Raji (cell line): ENCODE measurements around the gene ACD.

Source experiments
- POLR2A ChIP-seq: IDR thresholded peaks from 2 replicates; pipeline ENCODE4 v1.6.1; 2011; ENCODE audit warnings: low read depth, low read length, control low read depth; ENCODE audit not compliant: insufficient read depth

The ACD gene

DNA sequence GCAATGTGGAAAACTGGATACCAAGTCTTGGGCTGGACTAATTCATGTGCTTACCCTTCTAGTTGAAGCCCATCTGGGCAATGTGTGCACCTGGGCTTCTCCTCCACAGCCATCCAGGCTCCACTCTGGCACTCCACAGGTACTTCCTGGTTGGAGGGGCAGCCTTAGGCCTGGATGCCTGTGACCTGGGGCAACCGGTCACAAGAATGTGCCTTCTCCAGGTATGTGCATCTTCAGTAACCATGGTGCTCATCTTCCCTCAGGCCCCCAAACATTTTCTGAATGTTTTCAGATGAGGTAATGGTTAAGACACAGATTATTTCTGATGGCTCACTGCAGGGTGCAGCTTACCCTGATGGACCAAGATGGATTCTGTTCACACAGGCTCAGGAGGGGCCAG, 17.7 kb upstream of the ACD start:
- TF ChIP-seq POLR2A, result no peak

DNA sequence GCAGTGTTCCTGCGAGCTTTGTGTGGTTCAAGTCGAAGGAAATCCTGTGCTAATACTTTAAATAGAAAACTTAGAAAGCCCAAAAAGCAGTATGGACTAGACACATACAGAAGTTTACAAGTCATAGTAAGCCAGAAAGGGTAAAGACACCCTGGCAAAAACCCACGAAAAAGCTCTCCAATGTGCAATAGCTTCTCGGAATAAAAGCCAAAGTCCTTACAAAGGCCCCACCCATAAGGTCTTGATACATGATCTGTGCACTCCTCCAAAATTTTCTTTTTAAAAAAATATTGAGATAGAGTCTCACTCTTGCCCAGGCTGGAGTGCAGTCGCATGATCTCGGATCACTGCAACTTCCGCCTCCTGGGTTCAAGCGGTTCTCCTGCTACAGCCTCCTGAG, 16.9 kb upstream of the ACD start:
- TF ChIP-seq POLR2A, result no peak

- no peak for TF ChIP-seq POLR2A
Measured at GRCh38 chr16:67676516-67676915, 16.5 kb upstream of the ACD start.

- no peak for TF ChIP-seq POLR2A
Measured at GRCh38 chr16:67675999-67676398, 15.9 kb upstream of the ACD start.

DNA sequence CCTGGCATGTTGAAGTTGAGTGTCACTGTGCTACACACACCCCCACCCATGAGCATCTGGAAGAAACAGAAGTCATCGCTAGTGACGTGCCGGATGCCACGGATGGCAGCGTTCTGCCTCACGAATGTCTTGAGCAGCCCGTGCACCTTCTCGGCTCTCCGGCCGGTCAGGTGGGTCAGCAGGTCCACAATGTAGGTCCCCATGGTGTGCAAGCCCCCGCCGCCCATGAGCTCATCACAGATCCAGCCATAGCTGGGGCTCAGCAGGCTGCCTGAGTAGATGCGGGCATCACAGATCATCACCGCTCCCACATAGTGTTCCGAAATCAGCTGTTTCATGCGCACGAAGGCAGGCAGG, 15.5 kb upstream of the ACD start:
- no peak for TF ChIP-seq POLR2A

DNA sequence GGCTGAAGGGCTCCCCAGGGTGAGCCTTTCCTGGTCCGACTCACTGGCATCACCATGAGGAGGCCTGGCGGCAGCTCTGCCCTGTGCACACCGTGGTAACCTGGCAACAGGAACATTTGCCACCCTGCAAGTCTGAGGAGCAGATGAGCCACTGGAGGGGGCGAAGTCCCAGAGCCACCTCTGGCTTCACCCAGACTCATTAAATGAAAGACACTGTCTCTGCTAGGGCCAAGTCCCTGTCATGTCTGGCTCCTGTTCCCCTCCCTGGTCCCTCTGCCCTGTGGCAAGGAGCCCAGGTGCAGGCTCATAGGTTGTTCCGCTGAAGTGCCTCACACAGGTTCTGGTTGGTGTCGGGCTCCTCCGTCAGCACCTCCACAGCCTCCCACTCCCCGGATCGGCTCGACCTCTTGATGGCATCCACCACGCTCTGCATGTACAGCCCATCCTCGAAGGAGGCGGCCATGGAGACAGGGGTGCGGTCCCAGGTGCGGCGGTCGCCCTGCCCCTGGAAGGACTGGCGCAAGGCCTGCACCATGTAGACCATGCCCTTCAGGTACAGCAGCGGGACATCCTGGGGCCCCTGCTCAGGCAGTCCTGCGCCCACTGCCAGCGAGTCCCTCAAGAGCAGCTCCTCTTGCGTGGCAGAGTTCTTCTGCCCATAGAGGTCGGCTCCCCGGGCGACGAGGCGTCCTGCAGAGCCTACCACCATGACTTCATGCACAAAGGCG, 15.0 kb upstream of the ACD start:
- TF ChIP-seq POLR2A, result no peak

GRCh38 chr16:67673712-67674580, 13.9 kb upstream of the ACD start:
- TF ChIP-seq POLR2A, result no peak

GRCh38 chr16:67672739-67673662, 12.9 kb upstream of the ACD start:
- TF ChIP-seq POLR2A, result no peak

DNA sequence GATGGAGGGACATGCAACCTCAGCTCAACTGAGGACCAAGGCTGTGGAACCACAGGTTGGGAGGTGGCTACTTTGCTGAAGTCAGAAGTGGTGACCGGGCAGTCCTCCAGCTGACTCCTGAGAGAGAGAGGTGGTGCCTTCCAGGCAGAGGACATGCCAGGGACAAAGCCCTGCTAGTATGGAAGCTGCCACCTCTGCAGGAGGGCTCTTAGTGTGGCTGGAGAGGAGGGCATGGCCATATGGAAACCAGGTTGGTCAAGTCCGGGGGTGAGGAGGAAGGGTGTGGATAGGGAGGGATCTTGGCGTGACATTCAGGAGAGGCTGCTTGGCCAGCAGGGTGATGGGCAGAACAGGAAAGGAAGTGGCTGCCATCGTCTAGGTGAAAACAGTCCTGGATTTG, 12.2 kb upstream of the ACD start:
- TF ChIP-seq POLR2A, result no peak

DNA sequence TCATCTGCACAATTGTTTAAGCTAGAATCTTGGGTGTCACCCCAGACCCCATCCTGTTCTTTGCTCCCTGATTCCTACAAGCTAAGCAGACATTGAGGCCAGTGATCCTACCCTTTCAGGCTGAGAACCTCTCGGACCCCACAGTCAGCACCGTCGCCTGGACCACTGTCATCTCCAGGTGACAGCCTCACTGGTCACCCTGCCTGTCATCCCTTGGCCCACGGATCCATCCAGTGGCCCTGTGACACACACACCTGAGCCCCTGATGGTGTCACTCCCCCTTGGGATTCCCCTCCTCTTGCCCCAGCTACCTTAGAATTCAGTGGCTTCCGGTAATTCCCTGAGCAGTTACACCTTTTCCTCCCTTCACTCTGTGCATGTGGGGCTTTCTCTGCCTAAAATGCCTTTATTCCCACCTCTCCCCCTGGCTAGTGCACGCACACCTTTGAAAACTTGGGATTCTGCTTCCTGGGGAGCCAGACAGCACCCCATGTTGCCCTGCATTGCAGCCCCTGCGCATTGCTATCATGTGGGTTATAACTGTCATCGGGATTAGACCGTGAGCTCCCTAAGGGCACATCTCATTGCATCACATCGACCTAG, 9.5 kb upstream of the ACD start:
- TF ChIP-seq POLR2A, result no peak

DNA sequence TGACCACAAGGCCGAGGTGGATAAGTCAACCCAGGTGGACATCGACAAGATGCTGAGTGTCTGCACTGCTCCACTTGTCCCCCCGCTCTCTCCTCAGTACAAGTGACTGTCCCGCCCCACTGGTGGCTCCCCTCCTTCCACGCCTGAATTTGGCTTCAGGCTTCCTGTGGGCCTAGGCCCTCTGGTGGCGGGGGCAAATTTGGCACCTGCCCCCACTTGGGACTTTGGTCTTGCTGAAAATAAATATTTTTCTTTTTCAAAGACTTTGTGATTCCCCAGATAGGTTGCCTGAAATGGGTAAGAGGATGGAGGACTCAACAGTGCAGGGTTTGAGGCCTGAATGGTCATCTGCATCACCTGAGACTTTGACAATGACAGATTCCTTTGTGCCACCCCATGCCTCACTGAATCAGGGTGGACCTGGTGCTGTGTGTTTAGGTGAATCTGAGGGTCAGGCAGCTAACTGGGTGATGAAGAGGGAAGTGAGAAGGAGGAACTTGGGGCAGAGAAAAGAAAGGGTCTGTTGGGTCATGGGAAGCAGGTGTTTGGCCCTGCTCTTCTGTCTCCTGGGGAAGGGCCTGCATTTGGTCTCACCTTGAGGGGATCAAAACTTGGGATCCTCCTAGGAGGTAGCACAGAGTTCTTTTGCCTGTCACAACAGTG, 8.6 kb upstream of the ACD start:
- no peak for TF ChIP-seq POLR2A

GRCh38 chr16:67667817-67668494, 7.9 kb upstream of the ACD start:
- no peak for TF ChIP-seq POLR2A

DNA sequence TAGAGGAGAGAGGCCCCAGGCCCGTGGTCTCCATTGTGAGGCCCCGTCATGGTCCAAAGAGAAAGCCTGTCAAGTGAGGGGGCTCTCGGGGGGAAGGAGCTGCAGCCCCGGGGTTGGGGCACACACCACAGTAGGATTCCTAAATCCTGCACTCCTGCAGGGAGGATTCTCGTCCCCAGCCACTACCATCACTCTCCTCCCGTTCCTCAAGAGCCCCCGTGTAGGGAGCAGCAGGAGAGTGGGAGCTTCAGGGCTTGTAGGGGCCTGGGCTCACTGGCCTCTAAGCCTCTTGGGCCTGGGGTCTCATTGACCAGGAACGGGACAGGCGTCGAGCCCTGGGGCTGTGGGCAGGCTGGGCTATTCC, 7.4 kb upstream of the ACD start:
- TF ChIP-seq POLR2A, result no peak

DNA sequence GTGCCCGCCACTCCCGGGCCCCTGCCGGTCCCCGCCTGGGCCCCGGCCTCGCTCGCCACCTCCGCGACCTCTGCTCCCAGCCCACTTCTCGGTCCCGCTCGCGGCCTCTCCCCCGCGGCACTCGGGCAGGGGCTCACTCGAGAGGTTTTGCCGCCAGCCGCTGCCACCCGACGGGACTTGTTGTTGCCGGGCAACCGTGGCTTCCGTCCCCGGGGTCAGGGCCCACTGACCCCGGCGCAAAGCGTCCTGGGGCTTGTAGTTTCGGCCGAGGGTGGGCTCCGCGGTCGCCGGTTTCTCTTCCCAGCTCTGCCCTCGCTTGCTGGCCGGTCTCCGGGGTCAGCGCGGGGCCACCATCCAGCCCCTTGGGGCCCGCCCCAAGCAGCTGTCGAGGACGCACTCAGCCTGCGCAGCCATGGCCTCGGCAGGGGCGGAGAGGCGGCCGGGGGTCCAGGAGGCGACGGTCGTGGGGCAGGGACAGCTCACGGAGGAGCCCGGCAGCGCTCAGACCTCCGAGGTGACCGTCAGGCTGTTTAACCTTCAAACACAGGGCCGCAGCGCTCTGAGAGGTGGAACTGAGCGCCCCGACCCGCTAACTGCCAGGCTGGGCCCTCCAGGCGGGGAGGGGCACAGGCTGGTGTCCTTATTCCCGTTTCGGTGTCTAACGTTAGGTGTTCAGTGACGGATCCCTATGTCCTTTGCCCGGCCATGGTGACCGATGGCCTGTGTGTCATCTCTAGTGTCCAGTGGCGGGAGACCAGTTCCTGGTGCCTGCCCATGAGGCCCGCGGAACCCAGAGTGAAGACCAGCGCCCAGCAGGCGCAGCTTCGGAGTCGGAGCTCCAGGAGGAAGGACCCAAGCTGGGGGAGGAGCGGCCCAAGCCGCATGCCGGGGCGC, 6.7 kb upstream of the ACD start, which contains the start of the genes C16orf86 and ENKD1:
C16orf86 (plus strand) TSS at position 256 of the 894 bp plus-strand sequence; CDS start at position 413, 157 bp downstream.
ENKD1 (minus strand) TSS at position 192 of the 894 bp plus-strand sequence. CDS start 308 bp downstream, outside the sequence.
- 0 out of 2 replicates have a peak, but pooled peaks have one; percentile 13 for TF ChIP-seq POLR2A
